K562 (cell line): ENCODE results near the gene GJC2. TPM values are rescaled to one million over a fixed set of nuclear protein-coding genes. Genes with fewer than 3 reads are reported as not detected.
A peak's percentile ranks its signal among the peaks of the same experiment; 100 is the strongest.

Source experiments
- BACH1 ChIP-seq: fragments of 200-800 bp; sonication (Bioruptor generic); IDR thresholded peaks from 2 replicates; pipeline ENCODE4 v1.6.1; 2016; ENCODE audit warnings: missing genetic modification characterization, missing compliant biosample characterization
- CTBP1 ChIP-seq: fragments of 450-650 bp; IDR thresholded peaks from 2 replicates; pipeline ENCODE4 v1.6.1; 2016; ENCODE audit warnings: borderline replicate concordance
- CXXC5 ChIP-seq: fragments of 250-450 bp; sonication (Bioruptor Pico); IDR thresholded peaks from 2 replicates; pipeline ENCODE4 v1.8.0; 2022; ENCODE audit warnings: inconsistent platforms, mild to moderate bottlenecking, moderate library complexity
- DACH1 ChIP-seq: fragments of 450-650 bp; IDR thresholded peaks from 2 replicates; pipeline ENCODE4 v1.6.1; 2018; ENCODE audit not compliant: partially characterized antibody
- EGR1 ChIP-seq: fragments of 450-650 bp; conservative IDR thresholded peaks from 2 replicates; pipeline ENCODE4 v1.6.1; 2017; ENCODE audit warnings: mild to moderate bottlenecking
- FOXK1 ChIP-seq: sonication (generic); formaldehyde crosslinking; IDR thresholded peaks from 2 replicates; pipeline ENCODE4 v1.8.0; 2022; ENCODE audit warnings: missing genetic modification reagents, mild to moderate bottlenecking, borderline replicate concordance
- FOXM1 ChIP-seq, 2 experiments: fragments of 450-650 bp in 1 of 2; sonication (generic) in 1 of 2; formaldehyde crosslinking in 1 of 2; IDR thresholded peaks; 2 replicates each; pipeline versions ENCODE4 v1.6.1 to v1.9.0; 2017 to 2022; ENCODE audit warnings: low read depth in 2 of 2, mild to moderate bottlenecking in 2 of 2, missing genetic modification reagents in 1 of 2, moderate library complexity in 1 of 2
- GABPB1 ChIP-seq: sonication (generic); formaldehyde crosslinking; IDR thresholded peaks from 2 replicates; pipeline ENCODE4 v1.8.0; 2022; ENCODE audit warnings: mild to moderate bottlenecking, missing genetic modification reagents
- LCOR ChIP-seq: sonication (generic); formaldehyde crosslinking; IDR thresholded peaks from 2 replicates; pipeline ENCODE4 v1.8.0; 2022; ENCODE audit warnings: mild to moderate bottlenecking, missing genetic modification reagents
- NELFE ChIP-seq: IDR thresholded peaks from 2 replicates; pipeline ENCODE4 v1.6.1; 2011; ENCODE audit warnings: mild to moderate bottlenecking; ENCODE audit not compliant: insufficient read depth, insufficient read length
- PHF8 ChIP-seq: fragments of 200-600 bp; sonication (generic); IDR thresholded peaks from 2 replicates; pipeline ENCODE4 v1.6.1; 2012; ENCODE audit warnings: mixed run types, mild to moderate bottlenecking, inconsistent platforms, low read length, moderate library complexity, borderline replicate concordance
- PREB ChIP-seq: sonication (generic); formaldehyde crosslinking; IDR thresholded peaks from 2 replicates; pipeline ENCODE4 v1.8.1; 2023; ENCODE audit warnings: mild to moderate bottlenecking, missing genetic modification reagents
- PTBP1 ChIP-seq: fragments of 200-400 bp; formaldehyde crosslinking; IDR thresholded peaks from 2 replicates; pipeline ENCODE4 v1.6.1; 2017; ENCODE audit warnings: low read depth, low read length
- SAFB ChIP-seq: fragments of 200-400 bp; formaldehyde crosslinking; IDR thresholded peaks from 2 replicates; pipeline ENCODE4 v1.6.1; 2017; ENCODE audit warnings: low read depth, low read length, borderline replicate concordance
- SIN3A ChIP-seq, 2 experiments: fragments of 150-350 bp in 1 of 2; IDR thresholded peaks; 2 replicates each; pipeline ENCODE4 v1.6.1; 2011 to 2016; ENCODE audit warnings: borderline replicate concordance in 2 of 2, low read depth in 2 of 2, low read length in 2 of 2, mild to moderate bottlenecking in 2 of 2, moderate library complexity in 2 of 2; ENCODE audit not compliant: control insufficient read depth in 1 of 2
- SIX5 ChIP-seq, 2 experiments: IDR thresholded peaks; 2 replicates each; pipeline ENCODE4 v1.6.1; 2011; ENCODE audit warnings: low read length in 2 of 2, borderline replicate concordance in 1 of 2, low read depth in 1 of 2, mild to moderate bottlenecking in 1 of 2, moderate library complexity in 1 of 2; ENCODE audit not compliant: insufficient read depth in 1 of 2
- SMC3 ChIP-seq: conservative IDR thresholded peaks from 2 replicates; pipeline ENCODE4 v1.6.1; 2011; ENCODE audit warnings: low read depth, low read length, improper control_type of control experiment; ENCODE audit not compliant: insufficient read depth
- ZBTB17 ChIP-seq: fragments of 450-650 bp; formaldehyde crosslinking; IDR thresholded peaks from 2 replicates; pipeline ENCODE4 v1.4.0; 2020; ENCODE audit warnings: mild to moderate bottlenecking
- ZBTB2 ChIP-seq: fragments of 450-650 bp; IDR thresholded peaks from 2 replicates; pipeline ENCODE4 v1.6.1; 2016; ENCODE audit warnings: antibody characterized with exemption
- ZBTB34 ChIP-seq: fragments of 250-450 bp; sonication (Bioruptor Pico); IDR thresholded peaks from 2 replicates; pipeline ENCODE4 v1.8.0; 2021; ENCODE audit warnings: mild to moderate bottlenecking, moderate library complexity
- ZNF347 ChIP-seq: fragments of 450-650 bp; formaldehyde crosslinking; IDR thresholded peaks from 2 replicates; pipeline ENCODE4 v1.4.0; 2020; ENCODE audit warnings: low read depth, mild to moderate bottlenecking, moderate library complexity
- ZNF586 ChIP-seq: fragments of 450-650 bp; formaldehyde crosslinking; conservative IDR thresholded peaks from 2 replicates; pipeline ENCODE4 v1.4.0; 2020; ENCODE audit warnings: mild to moderate bottlenecking, moderate library complexity
- ZNF717 ChIP-seq: fragments of 250-450 bp; sonication (Bioruptor Pico); IDR thresholded peaks from 2 replicates; pipeline ENCODE4 v1.5.0; 2021
- ZNF830 ChIP-seq: fragments of 250-450 bp; sonication (Bioruptor Pico); IDR thresholded peaks from 2 replicates; pipeline ENCODE4 v1.5.0; 2021; ENCODE audit warnings: mild to moderate bottlenecking
- polyA plus RNA-seq, 8 experiments: library from polyadenylated mRNA; depleted of rRNA in 4 of 8; stranded (reverse) in 5 of 8; unstranded in 3 of 8; fragments of >200 nt; fragmentation: Nextera tagmentation in 2 of 8; fragmentation: Illumina TruSeq in 1 of 8; extraction: Ambion mirVana in 2 of 8; extraction: Trizol in 1 of 8; gene quantifications; 2 replicates each; pipeline versions ENCODE4 v1.2.1 to v1.2.3, GENCODE V29; 2011 to 2014; ENCODE audit warnings: inconsistent platforms in 1 of 8, missing spikeins in 1 of 8
- total RNA-seq, 7 experiments: library from RNA; depleted of rRNA in 6 of 7; stranded (reverse); fragments of >200 nt in 6 of 7; fragmentation: Illumina TruSeq in 2 of 7; extraction: Trizol in 2 of 7; gene quantifications; 2 replicates each; pipeline versions ENCODE4 v1.2.1 to v1.2.3, GENCODE V29; 2011 to 2021; ENCODE audit warnings: low replicate concordance in 1 of 7

The GJC2 gene
- total and polyA plus RNA-seq, 9 of the 15 experiments (the other 6 are each of a cell fraction or from before 2014, with no cell fraction given): 0.03 to 0.62 (median 0.11) TPM; not detected in 2

- TF ChIP-seq FOXM1 (IDR thresholded peaks at IDR 0.05; ENCODE audit: low read depth) (no peak), FOXM1 (CRISPR knock-in tag; IDR thresholded peaks at IDR 0.05; ENCODE audit: low read depth) (0 out of 2 replicates have a peak, but pooled peaks have one; percentile 6), FOXK1 (CRISPR knock-in tag) (no peak), DACH1 (no peak), ZBTB2 (peak; percentile 64; the same call in 1 of the 2 replicates), CXXC5 (CRISPR knock-in tag) (peak; percentile 44), ZBTB34 (CRISPR knock-in tag) (no peak), EGR1 (no peak), ZBTB17 (CRISPR knock-in tag) (peak; percentile 59; the same call in 1 of the 2 replicates), PREB (CRISPR knock-in tag) (no peak), LCOR (CRISPR knock-in tag) (peak; percentile 49; the same call in 1 of the 2 replicates), CTBP1 (peak; percentile 16; the same call in 1 of the 2 replicates), ZNF586 (CRISPR knock-in tag) (no peak), SIN3A (IDR thresholded peaks at IDR 0.05; ENCODE audit: borderline replicate concordance in 2 of 2, control insufficient read depth in 1 of 2, low read depth in 2 of 2, low read length in 2 of 2) (peak in 1 of 2 experiments; percentile 13; a peak in 1 of 4 replicates), SMC3 (0 out of 2 replicates have a peak, but pooled peaks have one; percentile 23), GABPB1 (CRISPR knock-in tag) (peak; percentile 35; the same call in 1 of the 2 replicates), ZNF830 (CRISPR knock-in tag) (no peak), SIX5 (IDR thresholded peaks at IDR 0.05; ENCODE audit: borderline replicate concordance in 1 of 2, insufficient read depth in 1 of 2, low read depth in 1 of 2, low read length in 2 of 2) (no peak), PTBP1 (no peak), SAFB (peak; percentile 78; the same call in 1 of the 2 replicates), BACH1 (tag) (no peak), ZNF347 (CRISPR knock-in tag) (no peak), ZNF717 (0 out of 2 replicates have a peak, but pooled peaks have one; percentile 44), NELFE (no peak), PHF8 (no peak)
Observed at GRCh38 chr1:228101994-228102790, 47.5 kb upstream of the GJC2 start (continued).
